ENCODE measurements around the gene UBASH3A.

GRCh38 chr21:42417533-42417932 lies 13.8 kb downstream of the UBASH3A start:
- TF ChIP-seq YY1 (IDR thresholded peaks at IDR 0.05; ENCODE audit: insufficient read depth, insufficient read length) (no peak), SUZ12 (IDR thresholded peaks at IDR 0.05; ENCODE audit: extremely low read depth, insufficient read depth, insufficient read length) (no peak), ZNF274 (IDR thresholded peaks at IDR 0.05; ENCODE audit: low read depth, low read length) (no peak)
